ENCODE measurements around the gene NME4.

GRCh38 chr16:426115-426905 is 29.3 kb downstream of the NME4 start:
- TF ChIP-seq CTCF (IDR thresholded peaks at IDR 0.05) = no peak
- no peak for TF ChIP-seq POLR2A (IDR thresholded peaks at IDR 0.05)

All from testis (tissue), 2 donors.